HCT116 (cell line): ENCODE results near the gene BDKRB1. TPM values are rescaled to one million over a fixed set of nuclear protein-coding genes. Genes with fewer than 3 reads are reported as not detected.

Source experiments
- ATAC-seq: fragments of 200-7000 bp; cut with Tn5 transposase; 2 replicates; pipeline ENCODE4 v1.9.1; 2020; ENCODE audit warnings: mild to moderate bottlenecking, moderate library complexity
- BruUV-seq: library from RNA; stranded (reverse); fragments of 400-500 nt; replicated peaks from 2 replicates; lab custom pipeline; 2021; lab: Mats Ljungman, UMichigan
- CTCF ChIA-PET: fragments of 300-600 bp; sonication (Branson Sonifier 250); formaldehyde crosslinking; loops from one replicate; lab custom pipeline; 2021; ENCODE audit warnings: antibody characterized with exemption; lab: Charles Lee
- POLR2A ChIA-PET: fragments of 300-600, 350-600 bp; sonication (Branson Sonifier 250); formaldehyde crosslinking; loops from one replicate; lab custom pipeline; 2021; ENCODE audit warnings: antibody characterized with exemption; lab: Charles Lee
- RAD21 ChIA-PET, 2 experiments: fragments of 300-600 bp; sonication (Branson Sonifier 250); formaldehyde crosslinking; loops; one replicate each; lab custom pipeline; 2023; ENCODE audit warnings: low total read pairs in 2 of 2; ENCODE audit not compliant: uncharacterized antibody in 2 of 2, unreplicated experiment in 2 of 2, low non-redundant PET in 1 of 2; lab: Charles Lee
- DNase-seq: peaks from one replicate; pipeline ENCODE4 v3.0.0-alpha.2; 2010; ENCODE audit warnings: low read depth, low spot score
- H2AFZ ChIP-seq: fragments of 200-600 bp; shearing (Covaris generic), sonication (generic); 2 replicates; pipeline ENCODE4 v1.6.1; 2017; ENCODE audit warnings: low read depth, mixed run types, mixed read lengths, antibody characterized with exemption, low read length; ENCODE audit not compliant: poor library complexity, severe bottlenecking
- H3K27ac ChIP-seq: 2 replicates; pipeline ENCODE4 v1.5.1; 2012; ENCODE audit warnings: low read depth, low read length
- H3K27me3 ChIP-seq: fragments of 200-600 bp; sonication (generic); 2 replicates; pipeline ENCODE4 v1.6.1; 2016; ENCODE audit warnings: mixed run types, low read length, mixed read lengths; ENCODE audit not compliant: insufficient read depth
- H3K36me3 ChIP-seq, 2 experiments: fragments of 200-500 bp in 1 of 2; fragments of 200-600 bp in 1 of 2; sonication (Bioruptor generic) in 1 of 2; sonication (generic) in 1 of 2; 2 replicates each; pipeline versions ENCODE4 v1.5.1 to v1.6.1; 2014 to 2016; ENCODE audit warnings: low read length in 2 of 2, inconsistent platforms in 1 of 2, mixed read lengths in 1 of 2, mixed run types in 1 of 2; ENCODE audit not compliant: insufficient read depth in 2 of 2, control insufficient read depth in 1 of 2
- H3K4me1 ChIP-seq, 2 experiments: fragments of 200-600 bp in 1 of 2; sonication (generic) in 1 of 2; 2 replicates each; pipeline versions ENCODE4 v1.5.1 to v1.6.1; 2012 to 2017; ENCODE audit warnings: low read length in 2 of 2, inconsistent platforms in 1 of 2, mild to moderate bottlenecking in 1 of 2, mixed read lengths in 1 of 2, mixed run types in 1 of 2, moderate library complexity in 1 of 2; ENCODE audit not compliant: insufficient read depth in 2 of 2, control insufficient read depth in 1 of 2
- H3K4me2 ChIP-seq: fragments of 200-600 bp; sonication (generic); 2 replicates; pipeline ENCODE4 v1.6.1; 2017; ENCODE audit warnings: mixed run types, low read length, mixed read lengths
- H3K4me3 ChIP-seq, 2 experiments: fragments of 200-600 bp in 1 of 2; sonication (generic) in 1 of 2; replicated peaks in 1 of 2; 2 replicates each; pipeline ENCODE4 v1.5.1; 2011 to 2016; ENCODE audit warnings: low read length in 2 of 2, control low read depth in 1 of 2, low read depth in 1 of 2, mild to moderate bottlenecking in 1 of 2, mixed read lengths in 1 of 2, mixed run types in 1 of 2
- H3K79me2 ChIP-seq: fragments of 200-600 bp; sonication (generic); 2 replicates; pipeline ENCODE4 v1.6.1; 2017; ENCODE audit warnings: mild to moderate bottlenecking, mixed run types, low read length, moderate library complexity, mixed read lengths; ENCODE audit not compliant: insufficient read depth
- H3K9ac ChIP-seq: fragments of 200-600 bp; sonication (generic); 2 replicates; pipeline ENCODE4 v1.6.1; 2016; ENCODE audit warnings: low read length, mixed read lengths
- H3K9me2 ChIP-seq: fragments of 200-600 bp; sonication (generic), shearing (Covaris generic); 2 replicates; pipeline ENCODE4 v1.6.1; 2017; ENCODE audit warnings: mixed run types, mild to moderate bottlenecking, moderate library complexity; ENCODE audit not compliant: insufficient read depth
- H3K9me3 ChIP-seq, 2 experiments: fragments of 200-500 bp in 1 of 2; fragments of 200-600 bp in 1 of 2; sonication (Bioruptor generic) in 1 of 2; sonication (generic) in 1 of 2; 2 replicates each; pipeline ENCODE4 v1.6.1; 2014 to 2017; ENCODE audit warnings: low read length in 2 of 2, mixed read lengths in 2 of 2, inconsistent platforms in 1 of 2, low read depth in 1 of 2, mild to moderate bottlenecking in 1 of 2, mixed run types in 1 of 2, moderate library complexity in 1 of 2; ENCODE audit not compliant: control insufficient read depth in 1 of 2, insufficient read depth in 1 of 2
- H4K20me1 ChIP-seq: fragments of 200-600 bp; sonication (generic), shearing (Covaris generic); 2 replicates; pipeline ENCODE4 v1.6.1; 2017; ENCODE audit warnings: mixed run types, mild to moderate bottlenecking, moderate library complexity; ENCODE audit not compliant: insufficient read depth
- CBX3 ChIP-seq: IDR thresholded peaks from 2 replicates; pipeline ENCODE4 v1.6.1; 2012; ENCODE audit warnings: low read depth
- CTCF ChIP-seq, 3 experiments: fragments of 200-600 bp in 1 of 3; sonication (generic) in 1 of 3; IDR thresholded peaks in 2 of 3; conservative IDR thresholded peaks in 1 of 3; 2 replicates each; pipeline ENCODE4 v1.5.1; 2012 to 2017; ENCODE audit warnings: low read depth in 2 of 3, low read length in 2 of 3, antibody characterized with exemption in 1 of 3, borderline replicate concordance in 1 of 3, control low read depth in 1 of 3, mild to moderate bottlenecking in 1 of 3, mixed read lengths in 1 of 3, mixed run types in 1 of 3, moderate library complexity in 1 of 3; ENCODE audit not compliant: insufficient read depth in 1 of 3
- EGR1 ChIP-seq: IDR thresholded peaks from 2 replicates; pipeline ENCODE4 v1.6.1; 2012; ENCODE audit warnings: low read depth
- EZH2 ChIP-seq: fragments of 200-600 bp; sonication (generic); IDR thresholded peaks from 2 replicates; pipeline ENCODE4 v1.6.1; 2017; ENCODE audit warnings: antibody characterized with exemption, mixed run types
- EZH2phosphoT487 ChIP-seq: fragments of 200-600 bp; IDR thresholded peaks from 2 replicates; pipeline ENCODE4 v1.6.1; 2018; ENCODE audit warnings: antibody characterized with exemption, borderline replicate concordance
- JUND ChIP-seq: IDR thresholded peaks from 2 replicates; pipeline ENCODE4 v1.6.1; 2012
- POLR2A ChIP-seq: IDR thresholded peaks from 2 replicates; pipeline ENCODE4 v1.7.0; 2011; ENCODE audit warnings: borderline replicate concordance; ENCODE audit not compliant: insufficient read depth, insufficient read length; ENCODE audit errors: extremely low read depth
- POLR2AphosphoS5 ChIP-seq: IDR thresholded peaks from 2 replicates; pipeline ENCODE4 v1.6.1; 2011; ENCODE audit warnings: mild to moderate bottlenecking, low read depth, low read length, moderate library complexity
- RAD21 ChIP-seq: IDR thresholded peaks from 2 replicates; pipeline ENCODE4 v1.6.1; 2012; ENCODE audit warnings: low read depth, mild to moderate bottlenecking
- SIN3A ChIP-seq: IDR thresholded peaks from 2 replicates; pipeline ENCODE4 v1.6.1; 2012; ENCODE audit warnings: low read depth
- SP1 ChIP-seq: IDR thresholded peaks from 2 replicates; pipeline ENCODE4 v1.6.1; 2012; ENCODE audit warnings: low read depth
- SRF ChIP-seq: IDR thresholded peaks from 2 replicates; pipeline ENCODE4 v1.6.1; 2012; ENCODE audit warnings: low read depth
- TCF7L2 ChIP-seq: IDR thresholded peaks from 2 replicates; pipeline ENCODE4 v1.7.0; 2011; ENCODE audit warnings: borderline replicate concordance, inconsistent platforms; ENCODE audit not compliant: insufficient read depth, insufficient read length; ENCODE audit errors: extremely low read depth
- YY1 ChIP-seq: IDR thresholded peaks from 2 replicates; pipeline ENCODE4 v1.6.1; 2011; ENCODE audit warnings: low read length, low read depth, moderate library complexity, mild to moderate bottlenecking; ENCODE audit not compliant: insufficient replicate concordance; ENCODE audit errors: extremely low read depth
- ZBTB33 ChIP-seq: IDR thresholded peaks from 2 replicates; pipeline ENCODE4 v1.6.1; 2011; ENCODE audit warnings: mild to moderate bottlenecking, low read length, moderate library complexity; ENCODE audit not compliant: insufficient replicate concordance; ENCODE audit errors: extremely low read depth
- ZFX ChIP-seq: fragments of 450-650 bp; IDR thresholded peaks from 2 replicates; pipeline ENCODE4 v1.6.1; 2017
- ZNF274 ChIP-seq: fragments of 200-500 bp; sonication (Bioruptor generic); IDR thresholded peaks from 2 replicates; pipeline ENCODE4 v1.6.1; 2014; ENCODE audit warnings: mild to moderate bottlenecking, low read depth, low read length, inconsistent platforms
- intact Hi-C: fragments of 100-400 bp; cut with micrococcal nuclease; formaldehyde crosslinking; loops from 2 replicates; pipeline ENCODE4 v1.10.0; 2022
- total RNA-seq: library from RNA; stranded (reverse); gene quantifications from one replicate; pipeline ENCODE4 v1.2.1, GENCODE V29; 2021; ENCODE audit not compliant: unreplicated experiment
- TF ChIP-seq, protein P1 (sequence below): IDR thresholded peaks from 2 replicates; pipeline ENCODE4 v1.6.1; 2012

BDKRB1 gene
- total RNA-seq, 1 experiment from 2014 or later = not detected

DNA sequence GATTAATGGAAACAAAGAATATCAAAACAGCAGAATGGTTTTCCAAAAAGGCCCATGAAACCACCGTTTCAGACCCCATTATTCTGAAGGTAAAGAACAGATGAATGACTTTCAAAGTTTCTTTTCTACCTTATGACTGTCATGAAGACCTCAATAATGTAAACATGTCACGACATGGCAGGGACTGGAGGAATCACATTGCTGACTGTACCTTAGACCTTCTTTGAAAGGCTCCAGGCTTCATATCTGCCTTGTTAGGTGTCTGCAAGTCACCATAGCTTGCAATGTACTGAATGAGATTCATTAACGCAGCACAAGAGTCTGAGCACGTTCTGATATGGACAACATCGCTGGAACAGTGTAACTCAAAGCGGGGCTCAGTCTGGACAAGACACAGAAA lies 54.9 kb downstream of the BDKRB1 start:
- no TSS peak for BruUV-seq
- Histone ChIP-seq H3K4me2 (no peak overlapping the region), H3K9me2 (no peaks in the 10 kb centered on the region), H3K4me1 (no peaks in the 10 kb centered on the region), H3K79me2 (no peaks in the 10 kb centered on the region), H3K9me3 (no peaks in the 10 kb centered on the region), H4K20me1 (no peaks in the 10 kb centered on the region), H3K27me3 (no peaks in the 10 kb centered on the region), H3K9ac (no peak overlapping the region), H3K27ac (no peak overlapping the region), H3K36me3 (peaks cover 0 to 4% of the 10 kb centered on the region in 2 experiments; a peak in 2 of 4 replicates), H2AFZ (no peak overlapping the region), H3K4me3 (no peak overlapping the region)
- ChIA-PET CTCF (no interaction called here), POLR2A (no interaction called here), RAD21 (no interaction called here)
- TF ChIP-seq JUND (no peak), POLR2A (no peak), POLR2AphosphoS5 (no peak), SIN3A (no peak), RAD21 (no peak), CBX3 (no peak), TCF7L2 (no peak), SRF (no peak), EZH2phosphoT487 (no peak), ZFX (no peak), ZNF274 (no peak), EZH2 (no peak), SP1 (no peak), EGR1 (no peak), ZBTB33 (no peak), YY1 (no peak), CTCF (IDR thresholded peaks at IDR 0.05 in 2 of 3, conservative IDR thresholded peaks at IDR 0.05 in 1 of 3; ENCODE audit: borderline replicate concordance in 1 of 3, insufficient read depth in 1 of 3, low read depth in 2 of 3, low read length in 2 of 3) (no peak)
- TF ChIP-seq, protein P1, sequence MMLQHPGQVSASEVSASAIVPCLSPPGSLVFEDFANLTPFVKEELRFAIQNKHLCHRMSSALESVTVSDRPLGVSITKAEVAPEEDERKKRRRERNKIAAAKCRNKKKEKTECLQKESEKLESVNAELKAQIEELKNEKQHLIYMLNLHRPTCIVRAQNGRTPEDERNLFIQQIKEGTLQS = no peak
- intact Hi-C loops = no loop called here
- no peak for ATAC-seq
- DNase-seq = no peak
